Prostate gland (tissue), 2 donors: ENCODE results near the gene NEDD1. TPM values are rescaled to one million over a fixed set of nuclear protein-coding genes. Genes with fewer than 3 reads are reported as not detected.

Experiments used
- DNase-seq: peaks from one replicate; pipeline ENCODE4 v3.0.0-alpha.2; 2019; ENCODE audit warnings: low spot score
- H3K27ac ChIP-seq, 2 donors: fragments of 200-600 bp; sonication (generic); 2 replicates each; pipeline ENCODE4 v1.5.1; 2017 to 2019
- H3K27me3 ChIP-seq: fragments of 200-600 bp; sonication (generic); replicated peaks from 2 replicates; pipeline ENCODE4 v1.5.1; 2019; ENCODE audit not compliant: insufficient read depth
- H3K36me3 ChIP-seq, 2 donors: fragments of 200-600 bp; sonication (generic); 1 replicate in 1 of 2; 2 replicates in 1 of 2; pipeline versions ENCODE4 v1.5.1 to v1.8.1; 2017 to 2019
- H3K4me1 ChIP-seq: fragments of 200-600 bp; sonication (generic); replicated peaks from 2 replicates; pipeline ENCODE4 v1.5.1; 2019
- H3K4me3 ChIP-seq, 2 donors: fragments of 200-600 bp; sonication (generic); 2 replicates each; pipeline ENCODE4 v1.5.1; 2017 to 2019
- H3K9me3 ChIP-seq: fragments of 200-600 bp; sonication (generic); 2 replicates; pipeline ENCODE4 v1.5.1; 2017
- POLR2A ChIP-seq: fragments of 450-650 bp; IDR thresholded peaks from one replicate; pipeline ENCODE4 v1.6.1; 2016; ENCODE audit warnings: antibody characterized with exemption, mild to moderate bottlenecking
- POLR2AphosphoS5 ChIP-seq: sonication (generic); formaldehyde crosslinking; IDR thresholded peaks from one replicate; pipeline ENCODE4 v1.6.1; 2017; ENCODE audit warnings: antibody characterized with exemption
- WGBS: methylation state at CpG from one replicate; pipeline ENCODE4 v1.1.5; 2018; 5-methylcytosine and 5-hydroxymethylcytosine counted together
- intact Hi-C: fragments of 100-400 bp; cut with DNase I; formaldehyde crosslinking; loops from one replicate; pipeline ENCODE4 v1.14.2; 2022
- total RNA-seq, 2 donors: library from RNA; depleted of rRNA; stranded (reverse); fragments of >200 nt; gene quantifications; one replicate each; pipeline ENCODE4 v1.1.0, GENCODE V29; 2016
- TF ChIP-seq, protein P1 (sequence below), 4 experiments: fragments of 200-600 bp in 2 of 4; fragments of 450-650 bp in 2 of 4; sonication (generic) in 2 of 4; IDR thresholded peaks; 1 replicate in 3 of 4; 2 replicates in 1 of 4; pipeline ENCODE4 v1.5.1; 2016 to 2019; ENCODE audit warnings: antibody characterized with exemption in 4 of 4, mild to moderate bottlenecking in 2 of 4, moderate library complexity in 2 of 4

NEDD1 gene
- total RNA-seq, 2 donors from 2014 or later, result 22.8 to 29.8 TPM

GRCh38 chr12:96876966-96877365 lies 30.1 kb upstream of the NEDD1 start:
- no peak for DNase-seq
- intact Hi-C loops, result no loop called here
- Histone ChIP-seq H3K4me1 (no peaks in the 10 kb centered on the region), H3K9me3 (no peaks in the 10 kb centered on the region), H3K27me3 (no peaks in the 10 kb centered on the region), H3K4me3 (no peak overlapping the region), H3K36me3 (no peaks in the 10 kb centered on the region), H3K27ac (no peak overlapping the region)
- 91% methylated on average over 3 of the region's 3 CpGs for WGBS
- TF ChIP-seq, protein P1, sequence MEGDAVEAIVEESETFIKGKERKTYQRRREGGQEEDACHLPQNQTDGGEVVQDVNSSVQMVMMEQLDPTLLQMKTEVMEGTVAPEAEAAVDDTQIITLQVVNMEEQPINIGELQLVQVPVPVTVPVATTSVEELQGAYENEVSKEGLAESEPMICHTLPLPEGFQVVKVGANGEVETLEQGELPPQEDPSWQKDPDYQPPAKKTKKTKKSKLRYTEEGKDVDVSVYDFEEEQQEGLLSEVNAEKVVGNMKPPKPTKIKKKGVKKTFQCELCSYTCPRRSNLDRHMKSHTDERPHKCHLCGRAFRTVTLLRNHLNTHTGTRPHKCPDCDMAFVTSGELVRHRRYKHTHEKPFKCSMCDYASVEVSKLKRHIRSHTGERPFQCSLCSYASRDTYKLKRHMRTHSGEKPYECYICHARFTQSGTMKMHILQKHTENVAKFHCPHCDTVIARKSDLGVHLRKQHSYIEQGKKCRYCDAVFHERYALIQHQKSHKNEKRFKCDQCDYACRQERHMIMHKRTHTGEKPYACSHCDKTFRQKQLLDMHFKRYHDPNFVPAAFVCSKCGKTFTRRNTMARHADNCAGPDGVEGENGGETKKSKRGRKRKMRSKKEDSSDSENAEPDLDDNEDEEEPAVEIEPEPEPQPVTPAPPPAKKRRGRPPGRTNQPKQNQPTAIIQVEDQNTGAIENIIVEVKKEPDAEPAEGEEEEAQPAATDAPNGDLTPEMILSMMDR (IDR thresholded peaks at IDR 0.05), result no peak
- TF ChIP-seq POLR2A (no peak), POLR2AphosphoS5 (no peak)

GRCh38 chr12:96878704-96879103 lies 28.4 kb upstream of the NEDD1 start:
- TF ChIP-seq POLR2A (no peak), POLR2AphosphoS5 (no peak)
- TF ChIP-seq, protein P1 (IDR thresholded peaks at IDR 0.05), result no peak
- WGBS, result 86% methylated on average over 1 of the region's 1 CpG
- no peak for DNase-seq
- H3K27me3 ChIP-seq, result no peaks in the 10 kb centered on the region
- H3K4me1 ChIP-seq, result no peaks in the 10 kb centered on the region
- H3K4me3 ChIP-seq, result no peak overlapping the region
- intact Hi-C loops, result no loop called here
- H3K9me3 ChIP-seq, result no peaks in the 10 kb centered on the region
- H3K27ac ChIP-seq, result no peak overlapping the region
- no peaks in the 10 kb centered on the region for H3K36me3 ChIP-seq

DNA sequence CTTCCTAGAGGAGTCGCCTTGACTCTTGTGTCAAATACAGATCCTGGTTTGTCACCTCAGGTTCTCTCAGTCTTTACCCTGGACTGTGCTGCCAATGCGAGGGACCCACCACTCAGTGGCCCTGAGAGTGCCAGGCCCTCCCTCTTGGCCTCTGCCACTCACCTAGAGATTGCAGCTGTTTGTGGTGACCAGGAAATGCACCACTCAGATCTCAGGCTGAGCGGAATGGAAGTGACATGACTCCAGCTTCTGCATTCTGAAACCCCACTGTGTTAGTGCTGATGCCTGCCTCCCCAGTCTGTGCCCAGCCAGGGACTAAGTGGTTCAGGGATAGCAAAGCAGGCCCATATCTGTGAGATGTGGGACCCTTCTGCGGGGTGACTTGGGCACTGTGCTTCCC lies 27.8 kb upstream of the NEDD1 start:
- intact Hi-C loops, result no loop called here
- DNase-seq, result no peak
- H3K9me3 ChIP-seq, result no peaks in the 10 kb centered on the region
- H3K27me3 ChIP-seq, result no peaks in the 10 kb centered on the region
- no peak overlapping the region for H3K4me3 ChIP-seq
- 88% methylated on average over 4 of the region's 4 CpGs for WGBS
- no peak for TF ChIP-seq POLR2A
- TF ChIP-seq, protein P1 (IDR thresholded peaks at IDR 0.05), result no peak
- TF ChIP-seq POLR2AphosphoS5, result no peak
- no peaks in the 10 kb centered on the region for H3K36me3 ChIP-seq
- no peaks in the 10 kb centered on the region for H3K4me1 ChIP-seq
- H3K27ac ChIP-seq, result no peak overlapping the region

DNA sequence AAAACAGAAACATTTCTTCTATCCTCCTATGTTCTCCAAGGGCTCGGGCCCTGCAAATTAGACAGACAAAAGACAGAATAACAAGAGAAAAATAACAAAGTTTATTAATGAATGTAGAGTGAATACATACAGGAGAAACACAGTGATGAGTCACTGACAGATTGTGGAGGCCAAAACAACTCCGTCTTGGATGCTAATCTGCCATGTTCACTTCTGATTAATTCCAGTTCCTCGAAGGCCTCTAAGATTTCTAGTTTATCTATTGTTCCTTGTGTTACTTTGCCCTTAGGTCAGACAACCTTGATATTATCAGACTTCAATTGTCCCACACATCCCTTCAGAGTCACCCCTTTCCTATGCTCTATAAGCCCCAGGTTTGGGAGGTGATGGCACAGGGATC lies 26.8 kb upstream of the NEDD1 start:
- Histone ChIP-seq H3K4me3 (no peak overlapping the region), H3K9me3 (no peaks in the 10 kb centered on the region), H3K36me3 (no peaks in the 10 kb centered on the region), H3K4me1 (no peaks in the 10 kb centered on the region), H3K27ac (no peak overlapping the region), H3K27me3 (no peaks in the 10 kb centered on the region)
- intact Hi-C loops, result no loop called here
- no peak for DNase-seq
- TF ChIP-seq POLR2A (no peak), POLR2AphosphoS5 (no peak)
- TF ChIP-seq, protein P1 (IDR thresholded peaks at IDR 0.05), result no peak
- WGBS, result 96% methylated on average over 3 of the region's 3 CpGs

DNA sequence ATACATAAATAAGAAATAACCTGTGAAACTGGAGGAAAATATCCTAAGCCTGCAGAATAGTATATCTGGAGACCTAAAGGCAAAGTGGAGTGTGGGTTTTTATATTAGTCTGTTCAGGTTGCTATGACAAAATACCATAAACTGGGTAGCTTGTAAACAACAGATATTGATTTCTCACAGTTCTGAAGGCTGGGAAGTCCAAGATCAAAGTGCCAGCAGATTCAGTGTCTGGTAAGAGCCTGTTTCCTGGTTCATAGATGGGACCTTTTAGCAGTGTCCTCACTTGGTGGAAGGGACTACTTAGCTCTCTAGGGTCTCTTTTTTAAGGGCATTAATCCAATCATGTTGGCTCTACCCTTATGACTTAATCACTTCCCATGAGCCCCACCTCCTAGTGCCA lies 25.4 kb upstream of the NEDD1 start:
- no peaks in the 10 kb centered on the region for H3K27me3 ChIP-seq
- H3K36me3 ChIP-seq, result no peaks in the 10 kb centered on the region
- TF ChIP-seq, protein P1 (IDR thresholded peaks at IDR 0.05), result no peak
- no peak for TF ChIP-seq POLR2A
- no peak for TF ChIP-seq POLR2AphosphoS5
- H3K27ac ChIP-seq, result no peak overlapping the region
- intact Hi-C loops, result no loop called here
- H3K4me3 ChIP-seq, result no peak overlapping the region
- H3K9me3 ChIP-seq, result no peaks in the 10 kb centered on the region
- no peaks in the 10 kb centered on the region for H3K4me1 ChIP-seq
- DNase-seq, result no peak
